ENCODE results near the gene RPH3AL.

The RPH3AL gene

GRCh38 chr17:329784-330420 lies 22.7 kb downstream of the RPH3AL start:
- Histone ChIP-seq H3K9ac (ENCODE audit: low read length) (no peak overlapping the region), H3K4me3 (ENCODE audit: low read depth, low read length) (no peak overlapping the region), H3K18ac (ENCODE audit: low read length) (no peak overlapping the region), H4K91ac (ENCODE audit: low read depth, low read length) (no peak overlapping the region), H3K36me3 (ENCODE audit: control insufficient read depth in 1 of 2, insufficient read depth in 2 of 2, low read length in 2 of 2) (peaks cover 0 to 2% of the 10 kb centered on the region in 2 experiments), H3K4me2 (ENCODE audit: low read length) (no peak overlapping the region), H3K4ac (ENCODE audit: low read depth, low read length) (no peak overlapping the region), H3K9me3 (ENCODE audit: insufficient read depth, low read depth, low read length) (peaks cover 2% of the 10 kb centered on the region), H2BK5ac (ENCODE audit: low read depth, low read length, poor library complexity) (no peak overlapping the region), H3K79me2 (ENCODE audit: control insufficient read depth, insufficient read depth, low read length, poor library complexity) (peaks cover 2% of the 10 kb centered on the region), H4K8ac (ENCODE audit: low read depth, low read length) (no peak overlapping the region), H4K12ac (ENCODE audit: low read depth, low read length) (no peak overlapping the region), H3K79me1 (ENCODE audit: low read length) (peaks cover 15% of the 10 kb centered on the region), H2BK12ac (ENCODE audit: low read length) (no peak overlapping the region), H3K27ac (ENCODE audit: low read depth, low read length) (no peak overlapping the region), H3K23ac (ENCODE audit: low read length) (no peak overlapping the region), H3K4me1 (ENCODE audit: control insufficient read depth in 1 of 2, insufficient read depth in 2 of 2, low read length in 2 of 2) (peaks cover 18 to 21% of the 10 kb centered on the region in 2 experiments), H2BK120ac (ENCODE audit: insufficient read depth, low read length, poor library complexity) (no peak overlapping the region), H3K27me3 (ENCODE audit: insufficient read depth, low read length) (no peaks in the 10 kb centered on the region), H2AK5ac (ENCODE audit: low read length) (no peak overlapping the region), H2AFZ (ENCODE audit: insufficient read depth, low read length, poor library complexity) (no peak overlapping the region), H3K14ac (ENCODE audit: low read length) (no peak overlapping the region)
- WGBS (ENCODE audit: extremely low coverage, insufficient coverage, insufficient read length), result no CpG with 5 or more reads among the region's 8 CpGs
- DNase-seq, result no peak

DNA sequence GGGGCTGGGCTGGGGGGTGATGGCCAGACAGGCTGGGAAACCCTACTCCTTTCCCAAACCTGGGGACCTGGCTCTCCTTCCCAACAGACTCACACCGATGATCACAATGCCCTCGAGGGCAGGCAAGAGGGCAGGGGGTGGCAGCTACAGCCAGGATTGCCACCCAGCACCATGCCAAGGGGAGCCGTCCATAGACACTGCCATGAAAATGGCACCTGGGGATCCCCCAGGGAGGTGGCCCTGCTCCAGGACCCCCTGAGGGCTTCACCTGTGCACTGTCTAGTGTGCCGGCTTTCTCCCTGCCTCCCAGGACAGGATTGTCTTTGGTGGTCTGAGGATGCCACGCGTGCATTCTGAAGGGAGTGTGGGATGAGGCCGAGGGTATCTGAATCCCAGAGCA lies 24.6 kb downstream of the RPH3AL start:
- Histone ChIP-seq H3K27me3 (ENCODE audit: insufficient read depth, low read length) (no peaks in the 10 kb centered on the region), H3K4ac (ENCODE audit: low read depth, low read length) (no peak overlapping the region), H3K23ac (ENCODE audit: low read length) (no peak overlapping the region), H4K8ac (ENCODE audit: low read depth, low read length) (no peak overlapping the region), H3K4me3 (ENCODE audit: low read depth, low read length) (no peak overlapping the region), H2AK5ac (ENCODE audit: low read length) (no peak overlapping the region), H3K9me3 (ENCODE audit: insufficient read depth, low read depth, low read length) (peaks cover 2% of the 10 kb centered on the region), H4K12ac (ENCODE audit: low read depth, low read length) (no peak overlapping the region), H2BK5ac (ENCODE audit: low read depth, low read length, poor library complexity) (no peak overlapping the region), H3K18ac (ENCODE audit: low read length) (no peak overlapping the region), H4K91ac (ENCODE audit: low read depth, low read length) (no peak overlapping the region), H3K9ac (ENCODE audit: low read length) (no peak overlapping the region), H2BK12ac (ENCODE audit: low read length) (no peak overlapping the region), H3K79me2 (ENCODE audit: control insufficient read depth, insufficient read depth, low read length, poor library complexity) (peaks cover 2% of the 10 kb centered on the region), H3K4me1 (ENCODE audit: control insufficient read depth in 1 of 2, insufficient read depth in 2 of 2, low read length in 2 of 2) (peaks cover 17 to 18% of the 10 kb centered on the region in 2 experiments), H3K27ac (ENCODE audit: low read depth, low read length) (no peak overlapping the region), H3K4me2 (ENCODE audit: low read length) (no peak overlapping the region), H2AFZ (ENCODE audit: insufficient read depth, low read length, poor library complexity) (no peak overlapping the region), H3K14ac (ENCODE audit: low read length) (no peak overlapping the region), H2BK120ac (ENCODE audit: insufficient read depth, low read length, poor library complexity) (no peak overlapping the region), H3K79me1 (ENCODE audit: low read length) (peaks cover 10% of the 10 kb centered on the region), H3K36me3 (ENCODE audit: control insufficient read depth in 1 of 2, insufficient read depth in 2 of 2, low read length in 2 of 2) (peaks cover 0 to 2% of the 10 kb centered on the region in 2 experiments)
- WGBS (ENCODE audit: extremely low coverage, insufficient coverage, insufficient read length), result no CpG with 5 or more reads among the region's 7 CpGs
- DNase-seq, result no peak

GRCh38 chr17:327296-327695 lies 25.3 kb downstream of the RPH3AL start:
- no peak overlapping the region for H4K91ac ChIP-seq (ENCODE audit: low read depth, low read length)
- H2BK5ac ChIP-seq (ENCODE audit: low read depth, low read length, poor library complexity), result no peak overlapping the region
- H3K18ac ChIP-seq (ENCODE audit: low read length), result no peak overlapping the region
- H3K27me3 ChIP-seq (ENCODE audit: insufficient read depth, low read length), result no peaks in the 10 kb centered on the region
- H2BK12ac ChIP-seq (ENCODE audit: low read length), result no peak overlapping the region
- H3K79me2 ChIP-seq (ENCODE audit: control insufficient read depth, insufficient read depth, low read length, poor library complexity), result no peaks in the 10 kb centered on the region
- DNase-seq, result no peak
- no peak overlapping the region for H4K12ac ChIP-seq (ENCODE audit: low read depth, low read length)
- H3K4me1 ChIP-seq (ENCODE audit: control insufficient read depth in 1 of 2, insufficient read depth in 2 of 2, low read length in 2 of 2), result peaks cover 10 to 13% of the 10 kb centered on the region in 2 experiments
- no peak overlapping the region for H2BK120ac ChIP-seq (ENCODE audit: insufficient read depth, low read length, poor library complexity)
- H3K23ac ChIP-seq (ENCODE audit: low read length), result no peak overlapping the region
- no peak overlapping the region for H3K9ac ChIP-seq (ENCODE audit: low read length)
- H2AK5ac ChIP-seq (ENCODE audit: low read length), result no peak overlapping the region
- H3K14ac ChIP-seq (ENCODE audit: low read length), result no peak overlapping the region
- no peak overlapping the region for H4K8ac ChIP-seq (ENCODE audit: low read depth, low read length)
- no peak overlapping the region for H3K27ac ChIP-seq (ENCODE audit: low read depth, low read length)
- H3K9me3 ChIP-seq (ENCODE audit: insufficient read depth, low read depth, low read length), result peaks cover 2% of the 10 kb centered on the region
- WGBS (ENCODE audit: extremely low coverage, insufficient coverage, insufficient read length), result no CpG with 5 or more reads among the region's 11 CpGs
- H3K36me3 ChIP-seq (ENCODE audit: control insufficient read depth in 1 of 2, insufficient read depth in 2 of 2, low read length in 2 of 2), result peaks cover 0 to 2% of the 10 kb centered on the region in 2 experiments
- no peak overlapping the region for H3K4me2 ChIP-seq (ENCODE audit: low read length)
- H2AFZ ChIP-seq (ENCODE audit: insufficient read depth, low read length, poor library complexity), result no peak overlapping the region
- H3K4me3 ChIP-seq (ENCODE audit: low read depth, low read length), result no peak overlapping the region
- H3K79me1 ChIP-seq (ENCODE audit: low read length), result peaks cover 5% of the 10 kb centered on the region
- H3K4ac ChIP-seq (ENCODE audit: low read depth, low read length), result no peak overlapping the region

DNA sequence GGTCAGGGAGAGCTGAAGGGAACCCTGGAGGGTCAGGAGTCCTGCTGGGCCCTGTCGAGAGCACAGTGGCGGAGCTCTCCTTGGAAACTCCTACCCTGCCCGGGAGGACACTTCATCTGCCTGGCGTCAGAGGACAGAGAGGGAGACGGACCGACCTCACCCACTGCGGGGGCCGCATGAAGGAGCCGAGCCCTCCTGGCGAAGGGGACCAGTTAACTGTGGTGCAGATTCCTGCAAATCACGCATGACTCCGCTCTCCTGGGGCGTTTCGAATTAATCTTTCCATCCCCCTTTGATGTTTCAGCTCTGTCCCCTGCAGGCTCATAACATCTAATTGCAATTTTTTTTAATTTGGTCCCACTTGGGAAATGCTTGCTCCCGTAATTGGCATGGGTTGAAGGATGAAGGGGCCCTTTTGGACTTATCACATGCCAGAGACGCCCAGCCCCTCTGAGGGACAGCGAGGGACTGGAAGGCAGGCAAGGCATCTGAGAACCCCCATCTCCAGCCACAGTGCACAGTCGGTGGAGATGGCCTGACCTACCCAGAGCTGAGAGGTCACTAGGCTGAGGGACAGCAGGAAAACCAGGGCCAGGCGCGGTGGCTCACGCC lies 26.5 kb downstream of the RPH3AL start:
- no peak overlapping the region for H4K12ac ChIP-seq (ENCODE audit: low read depth, low read length)
- H3K4ac ChIP-seq (ENCODE audit: low read depth, low read length), result no peak overlapping the region
- no peak overlapping the region for H3K4me2 ChIP-seq (ENCODE audit: low read length)
- H3K79me1 ChIP-seq (ENCODE audit: low read length), result no peaks in the 10 kb centered on the region
- no peak overlapping the region for H2BK5ac ChIP-seq (ENCODE audit: low read depth, low read length, poor library complexity)
- no peak overlapping the region for H2AFZ ChIP-seq (ENCODE audit: insufficient read depth, low read length, poor library complexity)
- H3K9ac ChIP-seq (ENCODE audit: low read length), result no peak overlapping the region
- H2BK120ac ChIP-seq (ENCODE audit: insufficient read depth, low read length, poor library complexity), result no peak overlapping the region
- H3K18ac ChIP-seq (ENCODE audit: low read length), result no peak overlapping the region
- DNase-seq, result no peak
- H3K4me1 ChIP-seq (ENCODE audit: control insufficient read depth in 1 of 2, insufficient read depth in 2 of 2, low read length in 2 of 2), result peaks cover 3% of the 10 kb centered on the region in 2 experiments
- no peaks in the 10 kb centered on the region for H3K27me3 ChIP-seq (ENCODE audit: insufficient read depth, low read length)
- no peak overlapping the region for H4K91ac ChIP-seq (ENCODE audit: low read depth, low read length)
- H3K79me2 ChIP-seq (ENCODE audit: control insufficient read depth, insufficient read depth, low read length, poor library complexity), result no peaks in the 10 kb centered on the region
- H2AK5ac ChIP-seq (ENCODE audit: low read length), result no peak overlapping the region
- no peak overlapping the region for H4K8ac ChIP-seq (ENCODE audit: low read depth, low read length)
- no CpG with 5 or more reads among the region's 21 CpGs for WGBS (ENCODE audit: extremely low coverage, insufficient coverage, insufficient read length)
- peaks cover 6% of the 10 kb centered on the region for H3K9me3 ChIP-seq (ENCODE audit: insufficient read depth, low read depth, low read length)
- no peak overlapping the region for H3K27ac ChIP-seq (ENCODE audit: low read depth, low read length)
- H3K4me3 ChIP-seq (ENCODE audit: low read depth, low read length), result no peak overlapping the region
- H3K23ac ChIP-seq (ENCODE audit: low read length), result no peak overlapping the region
- H3K36me3 ChIP-seq (ENCODE audit: control insufficient read depth in 1 of 2, insufficient read depth in 2 of 2, low read length in 2 of 2), result peaks cover 0 to 2% of the 10 kb centered on the region in 2 experiments
- no peak overlapping the region for H3K14ac ChIP-seq (ENCODE audit: low read length)
- no peak overlapping the region for H2BK12ac ChIP-seq (ENCODE audit: low read length)

Data from trophoblast cell (in vitro differentiated cells and primary cell).